OCI-LY3 (cell line): ENCODE results near the gene RAB11FIP4.

Experiments used
- H2AFZ ChIP-seq: fragments of 200-600, 300-600 bp; shearing (Covaris generic); 2 replicates; pipeline ENCODE4 v1.6.0; 2014; ENCODE audit warnings: antibody characterized with exemption, low read depth, low read length
- H3K27ac ChIP-seq: fragments of 200-600, 300-600 bp; sonication (generic); 2 replicates; pipeline ENCODE4 v1.5.1; 2014; ENCODE audit warnings: mild to moderate bottlenecking, low read length, moderate library complexity, mixed read lengths
- H3K27me3 ChIP-seq: fragments of 200-600, 300-600 bp; sonication (generic); 2 replicates; pipeline ENCODE4 v1.6.1; 2014; ENCODE audit warnings: low read depth, low read length, mixed read lengths
- H3K36me3 ChIP-seq: fragments of 200-600, 300-600 bp; sonication (generic); replicated peaks from 2 replicates; pipeline ENCODE3; 2014; ENCODE audit warnings: low read depth, low read length, mixed read lengths
- H3K4me1 ChIP-seq: fragments of 300-600, 200-600 bp; sonication (generic); 2 replicates; pipeline ENCODE4 v1.6.1; 2014; ENCODE audit warnings: low read length, mixed read lengths
- H3K4me2 ChIP-seq: fragments of 200-600, 300-600 bp; sonication (generic); 2 replicates; pipeline ENCODE4 v1.6.1; 2014; ENCODE audit warnings: low read length, mixed read lengths
- H3K4me3 ChIP-seq: fragments of 300-600, 200-600 bp; sonication (generic); 2 replicates; pipeline ENCODE4 v1.5.1; 2014; ENCODE audit warnings: antibody characterized with exemption, mild to moderate bottlenecking, low read length, moderate library complexity
- H3K79me2 ChIP-seq: fragments of 300-600, 200-600 bp; shearing (Covaris generic); 2 replicates; pipeline ENCODE4 v1.6.1; 2014; ENCODE audit warnings: mild to moderate bottlenecking, low read length, mixed read lengths
- H3K9ac ChIP-seq: fragments of 300-600, 200-600 bp; shearing (Covaris generic); 2 replicates; pipeline ENCODE4 v1.6.0; 2014; ENCODE audit warnings: mild to moderate bottlenecking, low read length, moderate library complexity
- H3K9me3 ChIP-seq: fragments of 200-600, 300-600 bp; shearing (Covaris generic); 2 replicates; pipeline ENCODE4 v1.6.1; 2014; ENCODE audit warnings: low read length, mixed read lengths; ENCODE audit not compliant: insufficient read depth
- H4K20me1 ChIP-seq: fragments of 200-600, 300-600 bp; sonication (generic); 2 replicates; pipeline ENCODE4 v1.6.1; 2016; ENCODE audit warnings: low read length, mixed read lengths; ENCODE audit not compliant: insufficient read depth
- CTCF ChIP-seq: fragments of 200-600, 300-600 bp; sonication (generic); IDR thresholded peaks from 2 replicates; pipeline ENCODE4 v1.5.1; 2014; ENCODE audit warnings: antibody characterized with exemption, low read length, low read depth
- EZH2phosphoT487 ChIP-seq: fragments of 200-600 bp; shearing (Covaris generic); IDR thresholded peaks from 2 replicates; pipeline ENCODE4 v1.6.1; 2018; ENCODE audit warnings: antibody characterized with exemption, mixed run types, low read depth

The RAB11FIP4 gene

GRCh38 chr17:31480067-31480466, 88.6 kb downstream of the RAB11FIP4 start:
- no peak overlapping the region for H3K27ac ChIP-seq
- no peak overlapping the region for H3K4me3 ChIP-seq
- no peak overlapping the region for H3K4me2 ChIP-seq
- H2AFZ ChIP-seq, result no peak overlapping the region
- H3K9ac ChIP-seq, result no peak overlapping the region
- H3K4me1 ChIP-seq, result no peaks in the 10 kb centered on the region
- TF ChIP-seq EZH2phosphoT487 (no peak), CTCF (no peak)
- H3K36me3 ChIP-seq, result no peaks in the 10 kb centered on the region
- H3K79me2 ChIP-seq, result no peaks in the 10 kb centered on the region
- H3K27me3 ChIP-seq, result peaks cover 9% of the 10 kb centered on the region; the same call in 1 of the 2 replicates
- H4K20me1 ChIP-seq, result no peaks in the 10 kb centered on the region
- H3K9me3 ChIP-seq, result no peaks in the 10 kb centered on the region

DNA sequence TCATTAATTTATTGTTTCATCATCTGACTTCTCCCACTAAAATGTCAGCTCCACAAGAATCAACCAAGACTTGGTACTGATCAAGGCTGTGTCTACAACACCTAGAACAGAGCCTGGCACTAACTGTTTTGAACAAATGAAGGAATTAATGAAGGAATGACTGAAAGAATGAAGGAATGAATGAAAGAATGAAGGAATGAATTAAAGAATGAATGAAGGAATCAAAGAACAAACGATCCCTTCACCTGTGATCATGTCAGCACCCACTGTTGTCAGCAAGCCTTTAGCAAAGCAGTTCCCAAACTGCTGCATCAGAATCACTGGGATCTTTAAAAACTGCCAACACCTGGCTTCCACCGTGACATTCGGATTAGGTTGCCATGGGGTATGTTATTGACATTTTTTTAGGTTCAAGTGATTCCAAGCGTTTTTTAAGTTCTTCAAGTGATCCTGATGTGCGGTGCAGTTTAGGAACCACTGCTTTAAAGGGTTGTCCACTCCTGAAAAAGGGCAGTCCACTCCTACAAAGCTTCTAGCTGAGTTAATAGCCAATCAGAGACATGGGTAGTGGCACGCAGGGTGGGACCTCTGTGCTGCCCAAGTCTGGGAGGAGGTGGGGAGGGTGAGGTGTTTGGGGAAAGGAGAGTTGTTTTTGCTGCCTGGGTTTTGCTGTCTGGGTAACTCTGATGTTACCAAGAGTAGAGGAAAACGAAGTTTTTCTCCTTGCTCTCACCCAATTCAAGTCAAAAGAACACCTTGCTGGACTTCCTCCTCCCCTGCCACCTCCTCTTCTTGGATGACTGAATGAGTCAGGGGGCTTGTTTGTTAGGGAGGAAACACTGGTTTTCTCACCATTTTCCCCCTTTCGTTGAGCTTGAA, 89.7 kb downstream of the RAB11FIP4 start:
- H3K9me3 ChIP-seq, result no peaks in the 10 kb centered on the region
- H3K79me2 ChIP-seq, result no peaks in the 10 kb centered on the region
- peaks cover 4% of the 10 kb centered on the region; the same call in 1 of the 2 replicates for H3K27me3 ChIP-seq
- H4K20me1 ChIP-seq, result no peaks in the 10 kb centered on the region
- no peaks in the 10 kb centered on the region for H3K4me1 ChIP-seq
- no peak overlapping the region for H3K4me2 ChIP-seq
- no peak overlapping the region for H3K27ac ChIP-seq
- H3K9ac ChIP-seq, result no peak overlapping the region
- H3K4me3 ChIP-seq, result no peak overlapping the region
- H3K36me3 ChIP-seq, result no peaks in the 10 kb centered on the region
- H2AFZ ChIP-seq, result no peak overlapping the region
- TF ChIP-seq CTCF (no peak), EZH2phosphoT487 (no peak)

GRCh38 chr17:31481783-31482081, 90.3 kb downstream of the RAB11FIP4 start:
- H3K36me3 ChIP-seq, result no peaks in the 10 kb centered on the region
- no peaks in the 10 kb centered on the region for H4K20me1 ChIP-seq
- H3K79me2 ChIP-seq, result no peaks in the 10 kb centered on the region
- H3K9ac ChIP-seq, result no peak overlapping the region
- no peaks in the 10 kb centered on the region for H3K4me1 ChIP-seq
- no peaks in the 10 kb centered on the region for H3K9me3 ChIP-seq
- H2AFZ ChIP-seq, result no peak overlapping the region
- TF ChIP-seq CTCF, result no peak
- TF ChIP-seq EZH2phosphoT487, result no peak
- H3K27me3 ChIP-seq, result peaks cover 4% of the 10 kb centered on the region; the same call in 1 of the 2 replicates
- no peak overlapping the region for H3K4me2 ChIP-seq
- no peak overlapping the region for H3K4me3 ChIP-seq
- no peak overlapping the region for H3K27ac ChIP-seq

DNA sequence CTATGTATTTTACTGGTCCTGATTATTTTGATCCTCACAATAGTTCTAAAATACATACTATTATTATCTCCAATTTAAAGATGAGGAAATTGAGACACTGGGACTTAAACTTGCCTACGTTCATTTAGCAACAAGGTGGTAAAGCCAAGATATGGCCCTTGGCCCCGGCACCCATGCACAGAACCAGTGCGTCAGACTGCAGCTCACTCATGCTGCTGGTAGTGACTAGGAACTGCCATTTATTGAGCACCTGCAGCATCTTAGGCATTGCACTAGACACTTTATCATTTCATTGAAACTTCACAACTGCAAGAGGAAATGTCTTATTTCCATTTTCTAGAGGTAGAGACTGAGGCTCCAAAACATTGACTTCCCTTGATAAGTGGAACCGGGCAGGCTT, 93.3 kb downstream of the RAB11FIP4 start:
- peaks cover 8% of the 10 kb centered on the region; the same call in 1 of the 2 replicates for H3K79me2 ChIP-seq
- no peak overlapping the region for H2AFZ ChIP-seq
- H4K20me1 ChIP-seq, result no peaks in the 10 kb centered on the region
- no peak overlapping the region for H3K4me3 ChIP-seq
- no peak overlapping the region for H3K9ac ChIP-seq
- peaks cover 8% of the 10 kb centered on the region for H3K27me3 ChIP-seq
- no peak overlapping the region for H3K4me2 ChIP-seq
- H3K27ac ChIP-seq, result no peak overlapping the region
- peaks cover 13% of the 10 kb centered on the region for H3K4me1 ChIP-seq
- TF ChIP-seq CTCF, result no peak
- TF ChIP-seq EZH2phosphoT487, result no peak
- no peaks in the 10 kb centered on the region for H3K36me3 ChIP-seq
- no peaks in the 10 kb centered on the region for H3K9me3 ChIP-seq
